GM06990 (cell line): Measurements from ENCODE around the gene ADK.

Experiments
- DNase-seq: peaks from one replicate; pipeline ENCODE4 v3.0.0-alpha.2; 2011; ENCODE audit not compliant: insufficient read length; ENCODE audit errors: extremely low read depth
- H3K27me3 ChIP-seq: replicated peaks from 2 replicates; pipeline ENCODE4 v1.6.0; 2011; ENCODE audit warnings: low read length; ENCODE audit not compliant: control insufficient read depth, insufficient read depth
- H3K36me3 ChIP-seq: 2 replicates; pipeline ENCODE4 v1.5.1; 2011; ENCODE audit warnings: low read length; ENCODE audit not compliant: control insufficient read depth, insufficient read depth
- H3K4me3 ChIP-seq: replicated peaks from 2 replicates; pipeline ENCODE4 v1.5.1; 2011; ENCODE audit warnings: low read depth, mild to moderate bottlenecking, control low read depth, low read length
- TF ChIP-seq, protein P1 (sequence below): IDR thresholded peaks from 2 replicates; pipeline ENCODE4 v1.5.1; 2011; ENCODE audit warnings: low read length, control low read depth, mild to moderate bottlenecking, inconsistent platforms; ENCODE audit not compliant: insufficient read depth, poor library complexity, severe bottlenecking

ADK gene

GRCh38 chr10:74685564-74685963 lies 534.5 kb downstream of the ADK start:
- DNase-seq: no peak
- TF ChIP-seq, protein P1, sequence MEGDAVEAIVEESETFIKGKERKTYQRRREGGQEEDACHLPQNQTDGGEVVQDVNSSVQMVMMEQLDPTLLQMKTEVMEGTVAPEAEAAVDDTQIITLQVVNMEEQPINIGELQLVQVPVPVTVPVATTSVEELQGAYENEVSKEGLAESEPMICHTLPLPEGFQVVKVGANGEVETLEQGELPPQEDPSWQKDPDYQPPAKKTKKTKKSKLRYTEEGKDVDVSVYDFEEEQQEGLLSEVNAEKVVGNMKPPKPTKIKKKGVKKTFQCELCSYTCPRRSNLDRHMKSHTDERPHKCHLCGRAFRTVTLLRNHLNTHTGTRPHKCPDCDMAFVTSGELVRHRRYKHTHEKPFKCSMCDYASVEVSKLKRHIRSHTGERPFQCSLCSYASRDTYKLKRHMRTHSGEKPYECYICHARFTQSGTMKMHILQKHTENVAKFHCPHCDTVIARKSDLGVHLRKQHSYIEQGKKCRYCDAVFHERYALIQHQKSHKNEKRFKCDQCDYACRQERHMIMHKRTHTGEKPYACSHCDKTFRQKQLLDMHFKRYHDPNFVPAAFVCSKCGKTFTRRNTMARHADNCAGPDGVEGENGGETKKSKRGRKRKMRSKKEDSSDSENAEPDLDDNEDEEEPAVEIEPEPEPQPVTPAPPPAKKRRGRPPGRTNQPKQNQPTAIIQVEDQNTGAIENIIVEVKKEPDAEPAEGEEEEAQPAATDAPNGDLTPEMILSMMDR: no peak
- Histone ChIP-seq H3K4me3 (no peak overlapping the region), H3K27me3 (no peaks in the 10 kb centered on the region), H3K36me3 (no peaks in the 10 kb centered on the region)

DNA sequence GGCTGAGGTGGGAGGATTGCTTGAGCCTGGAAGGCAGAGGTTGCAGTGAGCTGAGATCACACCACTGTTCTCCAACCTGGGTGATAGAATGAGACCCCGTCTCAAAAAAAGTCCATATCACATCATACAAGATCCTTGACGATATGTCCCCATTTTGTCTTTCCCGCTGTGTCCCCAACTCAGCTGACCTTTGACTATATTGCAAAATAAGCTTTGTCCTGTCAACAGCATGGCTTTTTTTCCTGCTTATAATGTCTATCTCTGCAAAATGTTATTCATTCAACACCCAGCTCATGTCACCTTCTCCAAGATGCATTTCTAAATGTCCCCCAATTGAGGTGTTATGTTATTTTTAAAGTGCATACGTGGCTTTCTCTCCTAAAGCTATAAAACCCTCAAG lies 539.4 kb downstream of the ADK start:
- H3K36me3 ChIP-seq: no peaks in the 10 kb centered on the region
- H3K27me3 ChIP-seq: no peaks in the 10 kb centered on the region
- TF ChIP-seq, protein P1: no peak
- no peak overlapping the region for H3K4me3 ChIP-seq
- no peak for DNase-seq

DNA sequence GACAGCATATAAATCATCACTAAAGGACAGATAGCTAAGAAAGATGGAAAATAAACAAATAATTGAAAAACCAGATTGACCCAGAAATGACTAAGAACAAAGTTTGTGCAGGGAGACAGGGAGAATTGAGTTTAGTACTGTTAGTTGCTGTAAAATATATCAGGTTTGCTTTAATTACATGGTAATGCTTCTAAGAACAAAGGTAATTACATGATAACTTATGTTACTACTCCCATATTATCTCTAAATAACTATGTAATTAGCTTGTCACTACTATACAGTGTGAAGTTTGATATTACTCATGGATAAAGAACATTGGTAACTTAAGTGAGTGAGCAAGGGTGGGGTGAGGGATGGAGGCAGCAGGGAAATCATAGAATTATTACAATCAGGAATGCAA lies 540.1 kb downstream of the ADK start:
- H3K4me3 ChIP-seq: no peak overlapping the region
- no peaks in the 10 kb centered on the region for H3K27me3 ChIP-seq
- DNase-seq: no peak
- TF ChIP-seq, protein P1: no peak
- H3K36me3 ChIP-seq: no peaks in the 10 kb centered on the region

DNA sequence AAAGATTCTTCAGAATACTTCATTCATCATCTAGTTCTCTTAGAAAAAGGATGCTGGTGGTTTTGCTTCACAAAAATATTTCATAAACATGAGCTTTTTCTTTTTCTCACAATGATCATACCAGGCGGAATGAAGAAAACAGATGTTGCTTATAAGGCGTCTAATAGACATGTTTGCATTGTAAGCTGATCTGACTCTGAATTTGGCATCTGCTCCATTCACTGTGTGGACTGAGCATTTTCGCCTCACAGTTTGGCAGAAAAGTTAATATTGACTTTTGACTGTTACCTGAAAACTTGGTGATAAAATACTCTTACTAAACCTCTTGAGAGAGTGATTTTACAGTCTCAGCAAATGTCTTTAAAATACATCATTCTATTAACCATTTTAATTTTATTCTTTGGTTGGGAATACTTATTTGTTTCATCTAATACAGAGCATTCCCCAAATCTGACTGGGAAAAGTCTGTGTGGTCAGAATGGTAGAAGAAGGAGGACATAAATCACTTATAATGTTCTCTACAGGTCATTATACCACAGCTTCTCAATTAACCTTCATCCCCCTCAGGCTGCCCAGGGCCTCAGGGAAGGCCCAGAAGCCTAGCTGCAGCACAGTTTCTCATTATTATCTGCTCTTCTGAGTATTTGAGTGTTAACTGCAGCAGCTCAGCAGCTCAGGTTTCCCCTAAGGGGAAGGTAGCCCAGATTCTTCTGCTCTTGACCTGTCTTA lies 553.8 kb downstream of the ADK start:
- DNase-seq: no peak

DNA sequence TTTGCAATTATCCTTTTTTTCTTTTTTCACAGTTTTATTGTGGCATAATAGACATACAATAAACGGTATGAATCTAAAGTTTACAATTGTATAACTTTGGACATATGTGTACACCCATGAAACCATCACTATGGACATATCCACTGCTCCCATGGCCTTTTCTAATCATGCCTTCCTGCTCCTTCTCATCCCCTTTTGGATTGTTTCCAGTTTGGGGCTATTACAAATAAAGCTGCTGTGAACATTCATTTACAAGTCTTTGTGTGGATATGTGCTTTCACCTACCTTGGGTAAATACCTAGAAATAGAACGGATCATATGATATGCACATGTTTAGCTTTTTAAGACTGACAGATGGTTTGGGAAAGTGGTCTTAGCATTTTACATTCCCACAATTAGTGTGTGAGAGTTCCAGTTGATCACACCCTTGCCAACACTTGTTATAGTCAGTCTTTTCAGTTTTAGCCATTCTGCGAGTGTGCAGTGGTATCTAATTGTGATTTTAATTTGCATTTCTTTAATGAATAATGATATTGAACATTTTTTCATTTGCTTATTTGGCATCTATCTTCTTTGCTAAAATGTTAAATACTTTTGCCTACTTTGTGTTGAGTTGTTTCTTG lies 554.4 kb downstream of the ADK start:
- TF ChIP-seq, protein P1: no peak
- Histone ChIP-seq H3K36me3 (peaks cover 1% of the 10 kb centered on the region; the same call in 1 of the 2 replicates), H3K27me3 (no peaks in the 10 kb centered on the region), H3K4me3 (no peak overlapping the region)
- DNase-seq: no peak

More for the DNA sequence above, 553.8 kb downstream of the ADK start:
- H3K27me3 ChIP-seq: no peaks in the 10 kb centered on the region
- TF ChIP-seq, protein P1: no peak
- no peak overlapping the region for H3K4me3 ChIP-seq
- H3K36me3 ChIP-seq: peaks cover 1% of the 10 kb centered on the region; the same call in 1 of the 2 replicates
